Measurements from ENCODE around the gene SRP68. TPM values are rescaled to one million over a fixed set of nuclear protein-coding genes. Genes with fewer than 3 reads are reported as not detected.

SRP68 gene
- total RNA-seq, 2 donors from 2014 or later, result 73.9 to 78.0 TPM

GRCh38 chr17:76104140-76104895 lies 32.0 kb upstream of the SRP68 start:
- Mint-ChIP-seq H3K27me3 (ENCODE audit: insufficient read depth) (no peaks in the 10 kb centered on the region), H3K36me3 (ENCODE audit: low read depth) (peaks cover 22% of the 10 kb centered on the region), H3K9me3 (peaks cover 3% of the 10 kb centered on the region), H3K4me3 (peak overlapping the region; percentile 97), H3K4me1 (peaks cover 15% of the 10 kb centered on the region), H3K27ac (peak overlapping the region; percentile 98)
- DNase-seq, result peak; percentile 52
- no peaks in the 10 kb centered on the region for H3K9me3 ChIP-seq (ENCODE audit: control insufficient read depth, low read length)
- no peak for TF ChIP-seq CTCF (conservative IDR thresholded peaks at IDR 0.05)
- H3K9ac ChIP-seq (ENCODE audit: extremely low read depth, low read length, poor library complexity, severe bottlenecking), result peak overlapping the region; percentile 65
- H3K4me1 ChIP-seq (ENCODE audit: control insufficient read depth, insufficient read depth, low read length), result peaks cover 6% of the 10 kb centered on the region
- H3K27me3 ChIP-seq (ENCODE audit: control insufficient read depth, insufficient read depth, low read length, poor library complexity, severe bottlenecking), result no peaks in the 10 kb centered on the region
- H3K36me3 ChIP-seq (ENCODE audit: control insufficient read depth, insufficient read depth, low read length), result peaks cover 29% of the 10 kb centered on the region
- H3K4me3 ChIP-seq (ENCODE audit: low read length), result peak overlapping the region; percentile 93
- 91% methylated on average over 17 to 29 of the region's 29 CpGs for whole genome bisulfite sequencing, 2 experiments (ENCODE audit: insufficient coverage in 1 of 2, insufficient read length in 1 of 2)
- H3K27ac ChIP-seq (ENCODE audit: low read depth, low read length), result no peak overlapping the region

- H3K4me3 Mint-ChIP-seq, result peak within 1 kb of the TSS; percentile 97
- H3K4me1 Mint-ChIP-seq, result peaks cover 15% of the 10 kb centered on the region
- no peaks in the 10 kb centered on the region for H3K27me3 ChIP-seq (ENCODE audit: control insufficient read depth, insufficient read depth, low read length, poor library complexity, severe bottlenecking)
- peak within 1 kb of the TSS; percentile 65 for H3K9ac ChIP-seq (ENCODE audit: extremely low read depth, low read length, poor library complexity, severe bottlenecking)
- WGBS, 2 experiments (ENCODE audit: insufficient coverage in 1 of 2, insufficient read length in 1 of 2), result 7 to 10% methylated on average over 45 to 55 of the region's 55 CpGs
- H3K27ac Mint-ChIP-seq, result peak within 1 kb of the TSS; percentile 98
- H3K27ac ChIP-seq (ENCODE audit: low read depth, low read length), result peak within 1 kb of the TSS; percentile 13
- peaks cover 3% of the 10 kb centered on the region for H3K9me3 Mint-ChIP-seq
- H3K4me1 ChIP-seq (ENCODE audit: control insufficient read depth, insufficient read depth, low read length), result peaks cover 6% of the 10 kb centered on the region
- DNase-seq, result peak; percentile 99
- peaks cover 36% of the 10 kb centered on the region for H3K36me3 ChIP-seq (ENCODE audit: control insufficient read depth, insufficient read depth, low read length)
- H3K36me3 Mint-ChIP-seq (ENCODE audit: low read depth), result peaks cover 30% of the 10 kb centered on the region
- peak; percentile 42 for TF ChIP-seq CTCF (conservative IDR thresholded peaks at IDR 0.05)
- H3K9me3 ChIP-seq (ENCODE audit: control insufficient read depth, low read length), result no peaks in the 10 kb centered on the region
- H3K4me3 ChIP-seq (ENCODE audit: low read length), result peak within 1 kb of the TSS; percentile 93
- no peaks in the 10 kb centered on the region for H3K27me3 Mint-ChIP-seq (ENCODE audit: insufficient read depth)
These were observed 31.2 kb upstream of the SRP68 start, which contains the start of gene EXOC7 for GRCh38 chr17:76103274-76104139. TSS of gene EXOC7 (minus strand) at chr17:76103787. CDS start at chr17:76103692, 95 bp downstream.

- peak overlapping the region; percentile 97 for H3K4me3 Mint-ChIP-seq
- DNase-seq, result no peak
- H3K27ac Mint-ChIP-seq, result peak overlapping the region; percentile 98
- H3K4me1 ChIP-seq (ENCODE audit: control insufficient read depth, insufficient read depth, low read length), result peaks cover 6% of the 10 kb centered on the region
- H3K4me3 ChIP-seq (ENCODE audit: low read length), result peak overlapping the region; percentile 93
- WGBS, 2 experiments (ENCODE audit: insufficient coverage in 1 of 2, insufficient read length in 1 of 2), result 0 to 6% methylated on average over 1 to 4 of the region's 4 CpGs
- peaks cover 34% of the 10 kb centered on the region for H3K36me3 Mint-ChIP-seq (ENCODE audit: low read depth)
- H3K4me1 Mint-ChIP-seq, result peaks cover 15% of the 10 kb centered on the region
- H3K36me3 ChIP-seq (ENCODE audit: control insufficient read depth, insufficient read depth, low read length), result peaks cover 40% of the 10 kb centered on the region
- H3K9ac ChIP-seq (ENCODE audit: extremely low read depth, low read length, poor library complexity, severe bottlenecking), result peak overlapping the region; percentile 65
- H3K27ac ChIP-seq (ENCODE audit: low read depth, low read length), result no peak overlapping the region
- H3K27me3 Mint-ChIP-seq (ENCODE audit: insufficient read depth), result no peaks in the 10 kb centered on the region
- peaks cover 3% of the 10 kb centered on the region for H3K9me3 Mint-ChIP-seq
- no peaks in the 10 kb centered on the region for H3K9me3 ChIP-seq (ENCODE audit: control insufficient read depth, low read length)
- no peaks in the 10 kb centered on the region for H3K27me3 ChIP-seq (ENCODE audit: control insufficient read depth, insufficient read depth, low read length, poor library complexity, severe bottlenecking)
- TF ChIP-seq CTCF (conservative IDR thresholded peaks at IDR 0.05), result no peak
These were observed 30.6 kb upstream of the SRP68 start for GRCh38 chr17:76102944-76103273.

Data from endodermal cell (in vitro differentiated cells).